HepG2 (cell line): ENCODE data around the gene GNG7. TPM values are rescaled to one million over a fixed set of nuclear protein-coding genes. Genes with fewer than 3 reads are reported as not detected.

Source experiments
- CBX1 ChIP-seq: IDR thresholded peaks from one replicate; pipeline ENCODE4 v1.6.1; 2016; ENCODE audit warnings: antibody characterized with exemption, low read depth
- HHEX ChIP-seq: IDR thresholded peaks from 2 replicates; pipeline ENCODE4 v1.6.1; 2016; ENCODE audit warnings: control low read depth
- HOXA3 ChIP-seq: sonication (generic); formaldehyde crosslinking; IDR thresholded peaks from 2 replicates; pipeline ENCODE4 v1.5.0; 2020; ENCODE audit warnings: missing genetic modification reagents
- NAIF1 ChIP-seq: sonication (generic); formaldehyde crosslinking; IDR thresholded peaks from 2 replicates; pipeline ENCODE4 v1.5.0; 2020; ENCODE audit warnings: mild to moderate bottlenecking, missing genetic modification reagents, borderline replicate concordance
- NFKBIZ ChIP-seq: IDR thresholded peaks from 2 replicates; pipeline ENCODE4 v1.6.1; 2018; ENCODE audit warnings: missing genetic modification reagents, missing compliant biosample characterization
- RELA ChIP-seq: sonication (generic); formaldehyde crosslinking; IDR thresholded peaks from 2 replicates; pipeline ENCODE4 v1.4.0; 2020; ENCODE audit warnings: missing genetic modification reagents
- RNF2 ChIP-seq: fragments of 450-650 bp; conservative IDR thresholded peaks from 2 replicates; pipeline ENCODE4 v1.6.1; 2016; ENCODE audit warnings: low read depth
- SPEN ChIP-seq: sonication (generic); formaldehyde crosslinking; IDR thresholded peaks from 2 replicates; pipeline ENCODE4 v1.5.1; 2020; ENCODE audit warnings: low read depth, mild to moderate bottlenecking, missing genetic modification reagents
- STAT5B ChIP-seq: sonication (generic); formaldehyde crosslinking; IDR thresholded peaks from 2 replicates; pipeline ENCODE4 v1.4.0; 2020; ENCODE audit warnings: missing genetic modification reagents
- TIGD3 ChIP-seq: sonication (generic); formaldehyde crosslinking; IDR thresholded peaks from 2 replicates; pipeline ENCODE4 v1.5.1; 2020; ENCODE audit warnings: mild to moderate bottlenecking, missing genetic modification reagents, borderline replicate concordance
- ZBTB10 ChIP-seq: sonication (generic); formaldehyde crosslinking; IDR thresholded peaks from 2 replicates; pipeline ENCODE4 v1.4.0; 2020; ENCODE audit warnings: missing genetic modification reagents, borderline replicate concordance
- ZBTB7B ChIP-seq: sonication (generic); formaldehyde crosslinking; IDR thresholded peaks from 2 replicates; pipeline ENCODE4 v1.4.0; 2020; ENCODE audit warnings: missing genetic modification reagents
- ZNF180 ChIP-seq: sonication (generic); formaldehyde crosslinking; IDR thresholded peaks from 2 replicates; pipeline ENCODE4 v1.4.0; 2020; ENCODE audit warnings: low read depth, missing genetic modification reagents, borderline replicate concordance
- ZNF225 ChIP-seq: sonication (generic); formaldehyde crosslinking; IDR thresholded peaks from 2 replicates; pipeline ENCODE4 v1.4.0; 2020; ENCODE audit warnings: mild to moderate bottlenecking, missing genetic modification reagents
- ZNF230 ChIP-seq: sonication (generic); formaldehyde crosslinking; IDR thresholded peaks from 2 replicates; pipeline ENCODE4 v1.4.0; 2020; ENCODE audit warnings: mild to moderate bottlenecking, missing genetic modification reagents
- ZNF333 ChIP-seq: sonication (generic); formaldehyde crosslinking; IDR thresholded peaks from 2 replicates; pipeline ENCODE4 v1.4.0; 2020; ENCODE audit warnings: mild to moderate bottlenecking, missing genetic modification reagents, borderline replicate concordance
- ZNF619 ChIP-seq: sonication (generic); formaldehyde crosslinking; IDR thresholded peaks from 2 replicates; pipeline ENCODE4 v1.4.0; 2020; ENCODE audit warnings: mild to moderate bottlenecking, missing genetic modification reagents
- ZNF768 ChIP-seq: sonication (generic); formaldehyde crosslinking; IDR thresholded peaks from 2 replicates; pipeline ENCODE4 v1.4.0; 2020; ENCODE audit warnings: missing genetic modification reagents
- ZNF879 ChIP-seq: sonication (generic); formaldehyde crosslinking; IDR thresholded peaks from 2 replicates; pipeline ENCODE4 v1.8.1; 2023; ENCODE audit warnings: missing genetic modification reagents
- ZSCAN12 ChIP-seq: sonication (generic); formaldehyde crosslinking; IDR thresholded peaks from 2 replicates; pipeline ENCODE4 v1.9.0; 2021; ENCODE audit warnings: mild to moderate bottlenecking, missing genetic modification reagents
- polyA plus RNA-seq, 8 experiments: library from polyadenylated mRNA; depleted of rRNA in 3 of 8; stranded (reverse) in 7 of 8; unstranded in 1 of 8; fragments of >200 nt; fragmentation: Illumina TruSeq in 4 of 8; extraction: Trizol in 4 of 8; gene quantifications; 2 replicates each; pipeline versions ENCODE4 v1.2.1 to v1.2.3, GENCODE V29; 2011 to 2016; ENCODE audit warnings: low read depth in 4 of 8, missing spikeins in 1 of 8, mixed read lengths in 1 of 8; ENCODE audit not compliant: insufficient read depth in 1 of 8
- total RNA-seq, 5 experiments: library from RNA; depleted of rRNA; stranded (reverse); fragments of >200 nt; fragmentation: Illumina TruSeq; extraction: Trizol; gene quantifications; 2 replicates each; pipeline ENCODE4 v1.2.3, GENCODE V29; 2016; ENCODE audit warnings: low read depth in 1 of 5
- TF ChIP-seq, protein P1 (sequence below): sonication (generic); formaldehyde crosslinking; IDR thresholded peaks from 2 replicates; pipeline ENCODE4 v1.4.0; 2020; ENCODE audit warnings: mild to moderate bottlenecking, missing genetic modification reagents
- TF ChIP-seq, protein P2 (sequence below), 2 experiments: fragments of 450-650 bp in 1 of 2; sonication (generic) in 1 of 2; formaldehyde crosslinking; IDR thresholded peaks; 2 replicates each; pipeline versions ENCODE4 v1.5.0 to v1.8.0; 2020 to 2022; ENCODE audit warnings: mild to moderate bottlenecking in 1 of 2, missing genetic modification reagents in 1 of 2

GNG7 gene
- total and polyA plus RNA-seq, 2 of the 13 experiments (the other 11 are each of a cell fraction or from before 2014, with no cell fraction given), result 1.4 to 3.3 TPM

DNA sequence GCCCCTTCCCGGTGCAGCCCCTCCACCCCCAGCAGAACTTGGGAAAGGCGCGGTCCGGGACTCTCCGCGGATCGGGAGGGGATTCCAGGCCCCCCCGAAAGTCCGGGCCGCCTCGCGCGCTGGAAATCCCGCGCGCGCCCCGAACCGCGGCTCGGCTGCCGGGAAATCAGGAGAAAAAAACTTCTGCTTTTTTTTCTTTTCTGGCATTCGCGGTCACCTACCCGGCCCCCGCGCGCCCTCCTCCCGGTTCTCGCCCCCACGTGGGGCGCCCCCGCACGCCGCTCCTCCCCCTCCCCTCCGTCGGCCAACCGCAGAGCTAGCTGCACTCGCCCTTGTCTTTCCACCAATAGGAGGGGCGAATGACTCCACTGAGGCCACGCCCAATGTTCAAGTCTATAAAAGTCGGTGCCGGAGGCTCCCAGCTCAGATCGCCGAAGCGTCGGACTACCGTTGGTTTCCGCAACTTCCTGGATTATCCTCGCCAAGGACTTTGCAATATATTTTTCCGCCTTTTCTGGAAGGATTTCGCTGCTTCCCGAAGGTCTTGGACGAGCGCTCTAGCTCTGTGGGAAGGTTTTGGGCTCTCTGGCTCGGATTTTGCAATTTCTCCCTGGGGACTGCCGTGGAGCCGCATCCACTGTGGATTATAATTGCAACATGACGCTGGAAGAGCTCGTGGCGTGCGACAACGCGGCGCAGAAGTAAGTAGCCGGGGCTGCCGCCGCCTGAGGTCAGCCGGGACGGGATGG is 226.6 kb downstream of the GNG7 start, which contains the start of gene GADD45B (continued):
- TF ChIP-seq STAT5B, result 0 out of 2 replicates have a peak, but pooled peaks have one; percentile 57
- TF ChIP-seq CBX1, result peak; percentile 55
- TF ChIP-seq RNF2, result no peak
- TF ChIP-seq HHEX (CRISPR knock-in tag), result no peak
- TF ChIP-seq ZNF333 (CRISPR knock-in tag), result 0 out of 2 replicates have a peak, but pooled peaks have one; percentile 19
- TF ChIP-seq ZBTB10 (CRISPR knock-in tag), result no peak
- TF ChIP-seq NFKBIZ (CRISPR knock-in tag), result peak; percentile 72; the same call in 1 of the 2 replicates
- 0 out of 2 replicates have a peak, but pooled peaks have one; percentile 44 for TF ChIP-seq ZNF619 (CRISPR knock-in tag)
- TF ChIP-seq, protein P1, sequence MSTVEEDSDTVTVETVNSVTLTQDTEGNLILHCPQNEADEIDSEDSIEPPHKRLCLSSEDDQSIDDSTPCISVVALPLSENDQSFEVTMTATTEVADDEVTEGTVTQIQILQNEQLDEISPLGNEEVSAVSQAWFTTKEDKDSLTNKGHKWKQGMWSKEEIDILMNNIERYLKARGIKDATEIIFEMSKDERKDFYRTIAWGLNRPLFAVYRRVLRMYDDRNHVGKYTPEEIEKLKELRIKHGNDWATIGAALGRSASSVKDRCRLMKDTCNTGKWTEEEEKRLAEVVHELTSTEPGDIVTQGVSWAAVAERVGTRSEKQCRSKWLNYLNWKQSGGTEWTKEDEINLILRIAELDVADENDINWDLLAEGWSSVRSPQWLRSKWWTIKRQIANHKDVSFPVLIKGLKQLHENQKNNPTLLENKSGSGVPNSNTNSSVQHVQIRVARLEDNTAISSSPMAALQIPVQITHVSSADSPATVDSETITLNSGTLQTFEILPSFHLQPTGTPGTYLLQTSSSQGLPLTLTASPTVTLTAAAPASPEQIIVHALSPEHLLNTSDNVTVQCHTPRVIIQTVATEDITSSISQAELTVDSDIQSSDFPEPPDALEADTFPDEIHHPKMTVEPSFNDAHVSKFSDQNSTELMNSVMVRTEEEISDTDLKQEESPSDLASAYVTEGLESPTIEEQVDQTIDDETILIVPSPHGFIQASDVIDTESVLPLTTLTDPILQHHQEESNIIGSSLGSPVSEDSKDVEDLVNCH, result no peak
- TF ChIP-seq ZNF230 (CRISPR knock-in tag), result 0 out of 2 replicates have a peak, but pooled peaks have one; percentile 11
- TF ChIP-seq, protein P2, sequence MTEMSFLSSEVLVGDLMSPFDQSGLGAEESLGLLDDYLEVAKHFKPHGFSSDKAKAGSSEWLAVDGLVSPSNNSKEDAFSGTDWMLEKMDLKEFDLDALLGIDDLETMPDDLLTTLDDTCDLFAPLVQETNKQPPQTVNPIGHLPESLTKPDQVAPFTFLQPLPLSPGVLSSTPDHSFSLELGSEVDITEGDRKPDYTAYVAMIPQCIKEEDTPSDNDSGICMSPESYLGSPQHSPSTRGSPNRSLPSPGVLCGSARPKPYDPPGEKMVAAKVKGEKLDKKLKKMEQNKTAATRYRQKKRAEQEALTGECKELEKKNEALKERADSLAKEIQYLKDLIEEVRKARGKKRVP (CRISPR knock-in tag; IDR thresholded peaks at IDR 0.05), result peak in 1 of 2 experiments; percentile 44; a peak in 1 of 4 replicates
- peak; percentile 20; the same call in 1 of the 2 replicates for TF ChIP-seq SPEN (CRISPR knock-in tag)
- TF ChIP-seq HOXA3, result no peak; the same call in 1 of the 2 replicates
- no peak for TF ChIP-seq ZNF180 (CRISPR knock-in tag)
- TF ChIP-seq RELA (CRISPR knock-in tag), result no peak
- no peak for TF ChIP-seq TIGD3 (CRISPR knock-in tag)
- no peak; the same call in 1 of the 2 replicates for TF ChIP-seq ZNF225 (CRISPR knock-in tag)
- peak; percentile 55 for TF ChIP-seq ZBTB7B (CRISPR knock-in tag)
- TF ChIP-seq NAIF1 (CRISPR knock-in tag), result no peak
- no peak for TF ChIP-seq ZNF768 (CRISPR knock-in tag)
- peak; percentile 86; the same call in 1 of the 2 replicates for TF ChIP-seq ZSCAN12 (CRISPR knock-in tag)
- no peak for TF ChIP-seq ZNF879 (CRISPR knock-in tag)
